ENCODE results near the gene KIF1A. TPM values are rescaled to one million over a fixed set of nuclear protein-coding genes. Genes with fewer than 3 reads are reported as not detected.

KIF1A gene
- total and polyA plus RNA-seq, 2 of the 8 experiments (the other 6 are each of a cell fraction or from before 2014, with no cell fraction given), result 61.3 to 281 TPM

- TF ChIP-seq SIX5 (IDR thresholded peaks at IDR 0.05; ENCODE audit: low read depth, low read length) (no peak), SRF (IDR thresholded peaks at IDR 0.05; ENCODE audit: low read depth, low read length) (no peak), CREB1 (IDR thresholded peaks at IDR 0.05) (no peak), POU5F1 (IDR thresholded peaks at IDR 0.05; ENCODE audit: low read depth, low read length) (no peak), HDAC2 (IDR thresholded peaks at IDR 0.05; ENCODE audit: borderline replicate concordance in 1 of 2, low read depth in 2 of 2, low read length in 2 of 2) (no peak)
These were observed 13.0 kb upstream of the KIF1A start (continued) for GRCh38 chr2:240832921-240833494.
